Gastroesophageal sphincter (tissue), 3 donors: ENCODE measurements around the gene NEFH.
"Not testable (repeated sequence)": the region's sequence is repeated elsewhere in the genome, so short reads cannot be mapped to it uniquely, and the experiment has no call there.

ENCODE experiments used
- POLR2A ChIP-seq, 2 donors: fragments of 450-650 bp; IDR thresholded peaks; one replicate each; pipeline ENCODE4 v1.6.1; 2017; ENCODE audit warnings: antibody characterized with exemption in 2 of 2, mild to moderate bottlenecking in 2 of 2, moderate library complexity in 1 of 2
- TF ChIP-seq, protein P1 (sequence below), 4 experiments: fragments of 200-600 bp in 2 of 4; fragments of 450-650 bp in 2 of 4; sonication (generic) in 1 of 4; IDR thresholded peaks; one replicate each; pipeline ENCODE4 v1.5.1; 2017 to 2019; ENCODE audit warnings: antibody characterized with exemption in 4 of 4, mild to moderate bottlenecking in 2 of 4, moderate library complexity in 2 of 4

DNA sequence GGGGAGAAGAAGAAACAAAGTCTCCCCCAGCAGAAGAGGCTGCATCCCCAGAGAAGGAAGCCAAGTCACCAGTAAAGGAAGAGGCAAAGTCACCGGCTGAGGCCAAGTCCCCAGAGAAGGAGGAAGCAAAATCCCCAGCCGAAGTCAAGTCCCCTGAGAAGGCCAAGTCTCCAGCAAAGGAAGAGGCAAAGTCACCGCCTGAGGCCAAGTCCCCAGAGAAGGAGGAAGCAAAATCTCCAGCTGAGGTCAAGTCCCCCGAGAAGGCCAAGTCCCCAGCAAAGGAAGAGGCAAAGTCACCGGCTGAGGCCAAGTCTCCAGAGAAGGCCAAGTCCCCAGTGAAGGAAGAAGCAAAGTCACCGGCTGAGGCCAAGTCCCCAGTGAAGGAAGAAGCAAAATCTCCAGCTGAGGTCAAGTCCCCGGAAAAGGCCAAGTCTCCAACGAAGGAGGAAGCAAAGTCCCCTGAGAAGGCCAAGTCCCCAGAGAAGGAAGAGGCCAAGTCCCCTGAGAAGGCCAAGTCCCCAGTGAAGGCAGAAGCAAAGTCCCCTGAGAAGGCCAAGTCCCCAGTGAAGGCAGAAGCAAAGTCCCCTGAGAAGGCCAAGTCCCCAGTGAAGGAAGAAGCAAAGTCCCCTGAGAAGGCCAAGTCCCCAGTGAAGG is 9.2 kb downstream of the NEFH start:
- TF ChIP-seq, protein P1, sequence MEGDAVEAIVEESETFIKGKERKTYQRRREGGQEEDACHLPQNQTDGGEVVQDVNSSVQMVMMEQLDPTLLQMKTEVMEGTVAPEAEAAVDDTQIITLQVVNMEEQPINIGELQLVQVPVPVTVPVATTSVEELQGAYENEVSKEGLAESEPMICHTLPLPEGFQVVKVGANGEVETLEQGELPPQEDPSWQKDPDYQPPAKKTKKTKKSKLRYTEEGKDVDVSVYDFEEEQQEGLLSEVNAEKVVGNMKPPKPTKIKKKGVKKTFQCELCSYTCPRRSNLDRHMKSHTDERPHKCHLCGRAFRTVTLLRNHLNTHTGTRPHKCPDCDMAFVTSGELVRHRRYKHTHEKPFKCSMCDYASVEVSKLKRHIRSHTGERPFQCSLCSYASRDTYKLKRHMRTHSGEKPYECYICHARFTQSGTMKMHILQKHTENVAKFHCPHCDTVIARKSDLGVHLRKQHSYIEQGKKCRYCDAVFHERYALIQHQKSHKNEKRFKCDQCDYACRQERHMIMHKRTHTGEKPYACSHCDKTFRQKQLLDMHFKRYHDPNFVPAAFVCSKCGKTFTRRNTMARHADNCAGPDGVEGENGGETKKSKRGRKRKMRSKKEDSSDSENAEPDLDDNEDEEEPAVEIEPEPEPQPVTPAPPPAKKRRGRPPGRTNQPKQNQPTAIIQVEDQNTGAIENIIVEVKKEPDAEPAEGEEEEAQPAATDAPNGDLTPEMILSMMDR (IDR thresholded peaks at IDR 0.05): not testable (repeated sequence)
- TF ChIP-seq POLR2A (IDR thresholded peaks at IDR 0.05): not testable (repeated sequence)
